HG02938 (cell line): ENCODE data around the gene AXIN1.
"Not testable (repeated sequence)": the region's sequence is repeated elsewhere in the genome, so short reads cannot be mapped to it uniquely, and the experiment has no call there.

Experiments used
- ATAC-seq: cut with Tn5 transposase; IDR thresholded peaks from one replicate; pipeline ENCODE4 v1.9.1; 2021; ENCODE audit warnings: mild to moderate bottlenecking, moderate library complexity; ENCODE audit not compliant: unreplicated experiment

Gene AXIN1

GRCh38 chr16:381012-381788 lies 28.7 kb upstream of the AXIN1 start:
- ATAC-seq = no peak

GRCh38 chr16:380762-381011 lies 28.2 kb upstream of the AXIN1 start:
- ATAC-seq = no peak

GRCh38 chr16:379961-380761 lies 27.6 kb upstream of the AXIN1 start:
- no peak for ATAC-seq

- no peak for ATAC-seq
Measured at GRCh38 chr16:379183-379960, 26.8 kb upstream of the AXIN1 start.

- no peak for ATAC-seq
Measured at GRCh38 chr16:378821-379182, 26.3 kb upstream of the AXIN1 start.

- ATAC-seq = not testable (repeated sequence)
Measured at GRCh38 chr16:378113-378820, 25.7 kb upstream of the AXIN1 start.

- ATAC-seq = no peak
Measured at GRCh38 chr16:377419-377951, 25.0 kb upstream of the AXIN1 start.

GRCh38 chr16:376817-377418 lies 24.4 kb upstream of the AXIN1 start:
- ATAC-seq = no peak

GRCh38 chr16:375927-376816 lies 23.6 kb upstream of the AXIN1 start:
- no peak for ATAC-seq

- no peak for ATAC-seq
Measured at GRCh38 chr16:375212-375611, 22.7 kb upstream of the AXIN1 start.

GRCh38 chr16:374616-374926 lies 22.0 kb upstream of the AXIN1 start:
- no peak for ATAC-seq

GRCh38 chr16:373848-374615 lies 21.5 kb upstream of the AXIN1 start:
- ATAC-seq = no peak

GRCh38 chr16:373020-373598 lies 20.6 kb upstream of the AXIN1 start:
- ATAC-seq = no peak

- no peak for ATAC-seq
Measured at GRCh38 chr16:372302-372983, 19.9 kb upstream of the AXIN1 start.

- no peak for ATAC-seq
Measured at GRCh38 chr16:371515-372301, 19.2 kb upstream of the AXIN1 start.

- ATAC-seq = no peak
Measured at GRCh38 chr16:370979-371514, 18.5 kb upstream of the AXIN1 start.

GRCh38 chr16:370443-370842 lies 17.9 kb upstream of the AXIN1 start, which contains the start of gene MRPL28:
Gene MRPL28 (minus strand): TSS chr16:370538. CDS start chr16:370218, 320 bp downstream.
- ATAC-seq = peak; percentile 78
